OCI-LY7 (cell line): Measurements from ENCODE around the gene OR2F1. TPM values are rescaled to one million over a fixed set of nuclear protein-coding genes. Genes with fewer than 3 reads are reported as not detected.

Source experiments
- BruUV-seq: library from RNA; stranded (reverse); fragments of 400-500 nt; replicated peaks from 2 replicates; lab custom pipeline; 2021; lab: Mats Ljungman, UMichigan
- CTCF ChIA-PET: fragments of 300-600 bp; sonication (Branson Sonifier 250); formaldehyde crosslinking; loops from one replicate; lab custom pipeline; 2022; ENCODE audit warnings: antibody characterized with exemption; ENCODE audit not compliant: unreplicated experiment; lab: Charles Lee
- POLR2A ChIA-PET: fragments of 300-600 bp; sonication (Branson Sonifier 250); formaldehyde crosslinking; loops from one replicate; lab custom pipeline; 2022; ENCODE audit warnings: antibody characterized with exemption; lab: Charles Lee
- DNase-seq: peaks from one replicate; pipeline ENCODE4 v3.0.0-alpha.2; 2015; ENCODE audit warnings: low spot score
- H2AFZ ChIP-seq: fragments of 200-600 bp; sonication (generic), shearing (Covaris generic); 2 replicates; pipeline ENCODE4 v1.6.1; 2014; ENCODE audit warnings: mild to moderate bottlenecking, antibody characterized with exemption, low read length, moderate library complexity
- H3K27ac ChIP-seq: fragments of 200-600 bp; sonication (generic); 2 replicates; pipeline ENCODE4 v1.5.1; 2014; ENCODE audit warnings: mixed run types, low read depth, mild to moderate bottlenecking, moderate library complexity, low read length, inconsistent platforms; ENCODE audit not compliant: poor library complexity, severe bottlenecking
- H3K36me3 ChIP-seq: fragments of 200-600 bp; sonication (generic); 2 replicates; pipeline ENCODE4 v1.6.1; 2014; ENCODE audit warnings: mild to moderate bottlenecking, antibody characterized with exemption, low read length, moderate library complexity, mixed read lengths; ENCODE audit not compliant: insufficient read depth
- H3K4me1 ChIP-seq: fragments of 200-600 bp; sonication (generic); 2 replicates; pipeline ENCODE4 v1.5.1; 2014; ENCODE audit warnings: mild to moderate bottlenecking, low read length; ENCODE audit not compliant: insufficient read depth, poor library complexity, severe bottlenecking
- H3K4me2 ChIP-seq: fragments of 200-600 bp; sonication (generic); 2 replicates; pipeline ENCODE4 v1.6.1; 2014; ENCODE audit warnings: mild to moderate bottlenecking, low read length
- H3K4me3 ChIP-seq: fragments of 200-600 bp; sonication (generic); 2 replicates; pipeline ENCODE4 v1.5.1; 2014; ENCODE audit warnings: mild to moderate bottlenecking, low read depth, low read length; ENCODE audit not compliant: poor library complexity, severe bottlenecking
- H3K79me2 ChIP-seq: fragments of 200-600 bp; sonication (generic); 2 replicates; pipeline ENCODE4 v1.6.1; 2016; ENCODE audit warnings: low read depth, mild to moderate bottlenecking, low read length, moderate library complexity, mixed read lengths; ENCODE audit not compliant: insufficient read depth
- H3K9me2 ChIP-seq: fragments of 200-600 bp; sonication (generic); 2 replicates; pipeline ENCODE4 v1.6.1; 2016; ENCODE audit warnings: mild to moderate bottlenecking, low read length, mixed read lengths; ENCODE audit not compliant: insufficient read depth
- H3K9me3 ChIP-seq: fragments of 200-600 bp; sonication (generic); 2 replicates; pipeline ENCODE4 v1.6.1; 2014; ENCODE audit warnings: mild to moderate bottlenecking, mixed run types, low read length, mixed read lengths
- H4K20me1 ChIP-seq: fragments of 200-600 bp; sonication (generic); 2 replicates; pipeline ENCODE4 v1.6.1; 2014; ENCODE audit warnings: mild to moderate bottlenecking, antibody characterized with exemption, low read length, moderate library complexity, mixed read lengths; ENCODE audit not compliant: insufficient read depth
- CTCF ChIP-seq: fragments of 200-600 bp; sonication (generic); conservative IDR thresholded peaks from 2 replicates; pipeline ENCODE4 v1.5.1; 2014; ENCODE audit warnings: mild to moderate bottlenecking, antibody characterized with exemption, low read length, moderate library complexity, mixed read lengths
- EZH2phosphoT487 ChIP-seq: fragments of 200-600 bp; sonication (generic); IDR thresholded peaks from 2 replicates; pipeline ENCODE4 v1.6.1; 2018; ENCODE audit warnings: low read depth, borderline replicate concordance, mild to moderate bottlenecking, mixed run types, antibody characterized with exemption, low read length, moderate library complexity, mixed read lengths
- intact Hi-C: fragments of 100-400 bp; cut with micrococcal nuclease; formaldehyde crosslinking; loops from one replicate; pipeline ENCODE4 v1.10.0; 2022; ENCODE audit not compliant: unreplicated experiment
- total RNA-seq, 2 experiments: library from RNA; depleted of rRNA in 1 of 2; stranded (reverse); fragments of >200 nt in 1 of 2; shearing (Covaris generic) in 1 of 2; gene quantifications; 2 replicates each; pipeline ENCODE4 v1.2.3, GENCODE V29; 2014 to 2022

Gene OR2F1
- total RNA-seq, 2 experiments from 2014 or later = not detected

GRCh38 chr7:143960813-143961610, 6.4 kb downstream of the OR2F1 start:
- no peaks in the 10 kb centered on the region for H3K4me1 ChIP-seq
- H4K20me1 ChIP-seq = no peaks in the 10 kb centered on the region
- no peak for DNase-seq
- intact Hi-C loops = no loop called here
- TF ChIP-seq CTCF (no peak), EZH2phosphoT487 (no peak)
- POLR2A ChIA-PET = no interaction called here
- BruUV-seq = no TSS peak
- no peak overlapping the region for H3K4me3 ChIP-seq
- H3K27ac ChIP-seq = no peak overlapping the region
- H2AFZ ChIP-seq = no peak overlapping the region
- CTCF ChIA-PET = interaction anchor here (0.7 kb wide), 1 partner anchor 20 kb away, joined by 4 read pairs; no protein-coding TSS in a partner anchor
- no peak overlapping the region for H3K4me2 ChIP-seq
- no peaks in the 10 kb centered on the region for H3K9me3 ChIP-seq
- H3K79me2 ChIP-seq = no peaks in the 10 kb centered on the region
- no peaks in the 10 kb centered on the region for H3K9me2 ChIP-seq
- H3K36me3 ChIP-seq = no peaks in the 10 kb centered on the region

DNA sequence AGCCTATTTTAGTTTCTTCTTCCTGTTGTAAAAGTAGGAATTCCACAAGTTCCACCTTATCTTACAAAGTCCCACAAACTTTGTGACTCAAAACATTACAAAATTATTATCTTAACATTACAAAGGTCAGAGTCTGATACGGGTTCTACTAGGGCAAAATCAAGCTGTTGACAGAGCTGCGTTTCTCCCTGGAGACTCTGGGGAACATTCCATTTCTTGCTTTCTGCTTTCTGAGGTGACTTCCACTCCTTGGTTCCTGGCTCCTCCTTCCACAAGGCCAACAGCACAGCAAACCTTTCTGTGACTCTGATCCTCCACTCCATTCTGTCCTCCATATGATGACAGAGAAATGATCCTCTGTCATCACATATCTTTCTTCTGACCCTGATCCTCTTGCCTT, 10.6 kb downstream of the OR2F1 start:
- TF ChIP-seq EZH2phosphoT487 = no peak
- no peak for TF ChIP-seq CTCF
- Histone ChIP-seq H3K9me3 (no peaks in the 10 kb centered on the region), H3K9me2 (no peaks in the 10 kb centered on the region), H2AFZ (no peak overlapping the region), H3K4me2 (no peak overlapping the region), H4K20me1 (no peaks in the 10 kb centered on the region), H3K4me3 (no peak overlapping the region), H3K27ac (no peak overlapping the region), H3K79me2 (no peaks in the 10 kb centered on the region), H3K36me3 (no peaks in the 10 kb centered on the region), H3K4me1 (no peaks in the 10 kb centered on the region)
- ChIA-PET CTCF (no interaction called here), POLR2A (interaction anchor here (1.0 kb wide), 1 partner anchor 11 kb away, joined by 5 read pairs; no protein-coding TSS in a partner anchor)
- no peak for DNase-seq
- BruUV-seq = no TSS peak
- intact Hi-C loops = no loop called here

DNA sequence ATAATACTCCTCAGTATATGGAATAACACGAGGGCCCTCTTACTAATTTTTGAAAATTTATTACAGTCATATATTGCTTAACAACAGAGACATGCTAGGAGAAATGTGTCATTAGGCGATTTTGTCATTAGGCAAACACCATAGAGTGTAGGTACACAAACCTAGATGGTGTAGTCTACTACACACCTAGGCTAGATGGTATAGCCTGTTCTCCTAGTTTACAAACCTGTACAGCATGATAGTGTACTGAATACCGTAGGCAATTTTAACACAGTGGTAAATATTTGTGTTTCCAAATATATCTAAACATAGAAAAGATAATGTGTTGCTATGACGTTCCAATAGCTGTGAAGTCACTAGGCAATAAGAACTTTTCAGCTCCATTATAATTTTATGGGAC, 12.8 kb downstream of the OR2F1 start:
- intact Hi-C loops = no loop called here
- BruUV-seq = no TSS peak
- DNase-seq = no peak

More for the DNA sequence above, 12.8 kb downstream of the OR2F1 start:
- H3K79me2 ChIP-seq = no peaks in the 10 kb centered on the region
- ChIA-PET CTCF (no interaction called here), POLR2A (no interaction called here)
- H3K4me3 ChIP-seq = no peak overlapping the region
- H3K4me2 ChIP-seq = no peak overlapping the region
- H3K27ac ChIP-seq = no peak overlapping the region
- no peaks in the 10 kb centered on the region for H3K36me3 ChIP-seq
- no peaks in the 10 kb centered on the region for H3K9me2 ChIP-seq
- no peaks in the 10 kb centered on the region for H3K9me3 ChIP-seq
- H3K4me1 ChIP-seq = no peaks in the 10 kb centered on the region
- no peaks in the 10 kb centered on the region for H4K20me1 ChIP-seq
- TF ChIP-seq CTCF (no peak), EZH2phosphoT487 (no peak)
- H2AFZ ChIP-seq = no peak overlapping the region
